ENCODE data around the gene GPLD1. TPM values are rescaled to one million over a fixed set of nuclear protein-coding genes. Genes with fewer than 3 reads are reported as not detected.
"Not testable (repeated sequence)": the region's sequence is repeated elsewhere in the genome, so short reads cannot be mapped to it uniquely, and the experiment has no call there.

The GPLD1 gene
- total RNA-seq, 1 experiment from 2014 or later: 10.1 TPM

DNA sequence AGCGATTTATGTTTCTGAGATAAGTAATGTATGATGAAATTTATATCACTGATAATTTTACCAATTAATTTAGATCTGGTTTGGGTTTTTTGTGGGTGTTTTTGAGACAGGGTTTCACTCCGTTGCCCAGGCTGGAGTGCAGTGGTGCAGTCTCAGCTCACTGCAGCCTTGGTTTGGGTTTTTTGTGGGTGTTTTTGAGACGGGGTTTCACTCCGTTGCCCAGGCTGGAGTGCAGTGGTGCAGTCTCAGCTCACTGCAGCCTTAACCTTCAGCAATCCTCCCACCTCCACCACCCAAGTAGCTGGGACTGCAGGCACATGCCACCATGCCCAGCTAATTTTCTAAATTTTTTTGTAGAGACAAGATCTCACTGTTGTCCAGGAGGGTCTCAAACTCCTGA is 73.6 kb downstream of the GPLD1 start:
- Mint-ChIP-seq H3K27me3 (ENCODE audit: insufficient read depth, unreplicated experiment) (no peaks in the 10 kb centered on the region), H3K9me3 (ENCODE audit: unreplicated experiment) (no peaks in the 10 kb centered on the region), H3K4me3 (ENCODE audit: unreplicated experiment) (no peak overlapping the region), H3K27ac (ENCODE audit: unreplicated experiment) (no peak overlapping the region), H3K4me1 (ENCODE audit: low read depth, unreplicated experiment) (peaks cover 9% of the 10 kb centered on the region), H3K36me3 (ENCODE audit: insufficient read depth, unreplicated experiment) (peaks cover 78% of the 10 kb centered on the region)
- H3K4me3 ChIP-seq (ENCODE audit: low read depth, low read length): no peak overlapping the region
- no peaks in the 10 kb centered on the region for H3K27me3 ChIP-seq (replicated peaks; ENCODE audit: control insufficient read depth, insufficient read depth, low read length)
- no peaks in the 10 kb centered on the region for H3K9me3 ChIP-seq
- POLR2A ChIA-PET: no interaction called here
- BruUV-seq (replicated peaks): no TSS peak
- H3K36me3 ChIP-seq (ENCODE audit: control insufficient read depth, insufficient read depth, low read length): peaks cover 1% of the 10 kb centered on the region; the same call in 1 of the 2 replicates
- DNase-seq: no peak
- CTCF ChIA-PET: interaction anchor here (1.0 kb wide), 1 partner anchor 27 kb away, joined by 5 read pairs; no protein-coding TSS in a partner anchor
- TF ChIP-seq, protein P1, sequence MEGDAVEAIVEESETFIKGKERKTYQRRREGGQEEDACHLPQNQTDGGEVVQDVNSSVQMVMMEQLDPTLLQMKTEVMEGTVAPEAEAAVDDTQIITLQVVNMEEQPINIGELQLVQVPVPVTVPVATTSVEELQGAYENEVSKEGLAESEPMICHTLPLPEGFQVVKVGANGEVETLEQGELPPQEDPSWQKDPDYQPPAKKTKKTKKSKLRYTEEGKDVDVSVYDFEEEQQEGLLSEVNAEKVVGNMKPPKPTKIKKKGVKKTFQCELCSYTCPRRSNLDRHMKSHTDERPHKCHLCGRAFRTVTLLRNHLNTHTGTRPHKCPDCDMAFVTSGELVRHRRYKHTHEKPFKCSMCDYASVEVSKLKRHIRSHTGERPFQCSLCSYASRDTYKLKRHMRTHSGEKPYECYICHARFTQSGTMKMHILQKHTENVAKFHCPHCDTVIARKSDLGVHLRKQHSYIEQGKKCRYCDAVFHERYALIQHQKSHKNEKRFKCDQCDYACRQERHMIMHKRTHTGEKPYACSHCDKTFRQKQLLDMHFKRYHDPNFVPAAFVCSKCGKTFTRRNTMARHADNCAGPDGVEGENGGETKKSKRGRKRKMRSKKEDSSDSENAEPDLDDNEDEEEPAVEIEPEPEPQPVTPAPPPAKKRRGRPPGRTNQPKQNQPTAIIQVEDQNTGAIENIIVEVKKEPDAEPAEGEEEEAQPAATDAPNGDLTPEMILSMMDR (IDR thresholded peaks at IDR 0.05; ENCODE audit: insufficient read depth in 1 of 2, low read depth in 1 of 2, low read length in 1 of 2, severe bottlenecking in 1 of 2, unreplicated experiment in 1 of 2): no peak
- intact Hi-C loops (cut with micrococcal nuclease; ENCODE audit: unreplicated experiment): no loop called here
- no peaks in the 10 kb centered on the region for H3K4me1 ChIP-seq

DNA sequence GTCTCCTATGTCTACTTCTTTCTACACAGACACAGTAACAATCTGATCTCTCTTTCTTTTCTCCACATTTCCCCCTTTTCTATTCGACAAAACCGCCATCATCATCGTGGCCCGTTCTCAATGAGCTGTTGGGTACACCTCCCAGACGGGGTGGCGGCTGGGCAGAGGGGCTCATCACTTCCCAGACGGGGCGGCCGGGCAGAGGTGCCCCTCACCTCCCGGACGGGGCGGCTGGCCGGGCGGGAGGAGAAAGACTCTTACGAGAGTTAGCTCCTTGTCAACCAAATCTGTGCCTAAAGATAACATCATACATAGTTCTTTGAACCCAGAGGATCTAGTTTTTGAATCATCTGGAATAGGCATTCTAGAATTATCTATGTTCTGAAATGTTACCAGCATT is 74.8 kb downstream of the GPLD1 start:
- POLR2A ChIA-PET; H3K9me3 Mint-ChIP-seq (ENCODE audit: unreplicated experiment); H3K27me3 Mint-ChIP-seq (ENCODE audit: insufficient read depth, unreplicated experiment); CTCF ChIA-PET; H3K36me3 ChIP-seq (ENCODE audit: control insufficient read depth, insufficient read depth, low read length); intact Hi-C loops (cut with micrococcal nuclease; ENCODE audit: unreplicated experiment); H3K4me1 Mint-ChIP-seq (ENCODE audit: low read depth, unreplicated experiment); H3K27me3 ChIP-seq (replicated peaks; ENCODE audit: control insufficient read depth, insufficient read depth, low read length); H3K4me3 ChIP-seq (ENCODE audit: low read depth, low read length); H3K9me3 ChIP-seq; H3K4me1 ChIP-seq; DNase-seq; BruUV-seq (replicated peaks); H3K27ac Mint-ChIP-seq (ENCODE audit: unreplicated experiment); H3K4me3 Mint-ChIP-seq (ENCODE audit: unreplicated experiment): not testable (repeated sequence)
- H3K36me3 Mint-ChIP-seq (ENCODE audit: insufficient read depth, unreplicated experiment): peaks cover 75% of the 10 kb centered on the region

DNA sequence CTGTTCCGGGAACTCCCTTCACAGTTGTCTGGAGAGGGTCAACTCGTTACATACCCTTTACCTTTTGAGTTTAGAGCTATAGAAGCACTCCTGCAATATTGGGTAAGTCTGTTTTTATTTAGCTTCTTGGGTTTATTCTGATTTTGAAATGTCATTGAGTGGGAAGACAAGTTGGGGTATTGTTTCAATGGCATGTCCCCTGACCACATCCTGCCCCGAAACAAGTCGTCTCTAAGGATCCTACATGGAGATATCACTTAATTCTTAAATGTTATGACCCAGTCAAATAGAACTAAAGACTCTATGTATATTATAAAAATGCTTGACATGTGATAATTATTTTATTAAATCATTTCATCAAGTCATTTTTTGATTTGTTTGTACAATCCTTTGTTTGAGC is 77.1 kb downstream of the GPLD1 start:
- no peak overlapping the region for H3K27ac Mint-ChIP-seq (ENCODE audit: unreplicated experiment)
- CTCF ChIA-PET: no interaction called here
- POLR2A ChIA-PET: interaction anchor here (0.6 kb wide), 1 partner anchor 23 kb away, joined by 3 read pairs; no protein-coding TSS in a partner anchor

More for the DNA sequence above, 77.1 kb downstream of the GPLD1 start:
- BruUV-seq (replicated peaks): no TSS peak
- H3K36me3 ChIP-seq (ENCODE audit: control insufficient read depth, insufficient read depth, low read length): peaks cover 5% of the 10 kb centered on the region
- no peak for DNase-seq
- no peaks in the 10 kb centered on the region for H3K4me1 ChIP-seq
- Mint-ChIP-seq H3K4me1 (ENCODE audit: low read depth, unreplicated experiment) (no peaks in the 10 kb centered on the region), H3K9me3 (ENCODE audit: unreplicated experiment) (no peaks in the 10 kb centered on the region), H3K27me3 (ENCODE audit: insufficient read depth, unreplicated experiment) (no peaks in the 10 kb centered on the region), H3K36me3 (ENCODE audit: insufficient read depth, unreplicated experiment) (peaks cover 73% of the 10 kb centered on the region), H3K4me3 (ENCODE audit: unreplicated experiment) (no peak overlapping the region)
- no peaks in the 10 kb centered on the region for H3K27me3 ChIP-seq (replicated peaks; ENCODE audit: control insufficient read depth, insufficient read depth, low read length)
- intact Hi-C loops (cut with micrococcal nuclease; ENCODE audit: unreplicated experiment): no loop called here
- TF ChIP-seq, protein P1 (IDR thresholded peaks at IDR 0.05; ENCODE audit: insufficient read depth in 1 of 2, low read depth in 1 of 2, low read length in 1 of 2, severe bottlenecking in 1 of 2, unreplicated experiment in 1 of 2): no peak
- no peak overlapping the region for H3K4me3 ChIP-seq (ENCODE audit: low read depth, low read length)
- H3K9me3 ChIP-seq: no peaks in the 10 kb centered on the region
